Right kidney (tissue), 1 donor: ENCODE data around the gene CD163.
"Not testable (repeated sequence)": the region's sequence is repeated elsewhere in the genome, so short reads cannot be mapped to it uniquely, and the experiment has no call there.

Experiments used
- DNase-seq: peaks from one replicate; pipeline ENCODE4 v3.0.0-alpha.2; 2016

Gene CD163

GRCh38 chr12:7451756-7452155 is 51.8 kb downstream of the CD163 start:
- DNase-seq: no peak

- DNase-seq: no peak
Measured at GRCh38 chr12:7450667-7451066, 52.9 kb downstream of the CD163 start.

GRCh38 chr12:7448099-7448498 is 55.5 kb downstream of the CD163 start:
- no peak for DNase-seq

GRCh38 chr12:7444537-7444936 is 59.0 kb downstream of the CD163 start:
- DNase-seq: no peak

- no peak for DNase-seq
Measured at GRCh38 chr12:7444076-7444475, 59.5 kb downstream of the CD163 start, which contains the start of gene CD163L1. Gene CD163L1, minus strand, starts transcription at chr12:7444153. Its CDS starts 26 bp downstream, at chr12:7444127.

- no peak for DNase-seq
Measured at GRCh38 chr12:7441216-7441615, 62.4 kb downstream of the CD163 start.

- peak; percentile 75 for DNase-seq
Measured at GRCh38 chr12:7439579-7440505, 63.7 kb downstream of the CD163 start.

GRCh38 chr12:7438291-7438995 is 65.1 kb downstream of the CD163 start:
- DNase-seq: not testable (repeated sequence)

GRCh38 chr12:7437494-7437893 is 66.1 kb downstream of the CD163 start:
- DNase-seq: not testable (repeated sequence)

GRCh38 chr12:7434670-7435069 is 68.9 kb downstream of the CD163 start:
- no peak for DNase-seq

GRCh38 chr12:7433276-7433822 is 70.2 kb downstream of the CD163 start:
- DNase-seq: no peak

GRCh38 chr12:7431993-7432685 is 71.4 kb downstream of the CD163 start:
- DNase-seq: no peak
